SK-N-SH (cell line): ENCODE measurements around the gene NAT8L. TPM values are rescaled to one million over a fixed set of nuclear protein-coding genes. Genes with fewer than 3 reads are reported as not detected.

Experiments
- CTCF ChIA-PET: fragments of 300-600, 350-600 bp; formaldehyde crosslinking; extraction: SDS; loops from one replicate; lab custom pipeline; 2021; lab: Yijun Ruan, JAX
- POLR2A ChIA-PET: fragments of 350-600 bp; sonication (Branson Sonifier 250); formaldehyde crosslinking; extraction: SDS; loops from one replicate; lab custom pipeline; 2020; ENCODE audit warnings: antibody characterized with exemption, inconsistent platforms; lab: Yijun Ruan, JAX
- DNase-seq: peaks from one replicate; pipeline ENCODE4 v3.0.0; 2012
- H2AFZ ChIP-seq: fragments of 200-600 bp; sonication (generic); 2 replicates; pipeline ENCODE4 v1.8.1; 2016; ENCODE audit warnings: antibody characterized with exemption, mild to moderate bottlenecking, low read depth
- H3F3A ChIP-seq: fragments of 200-600 bp; sonication (generic); replicated peaks from 2 replicates; pipeline ENCODE3; 2016; ENCODE audit warnings: antibody characterized with exemption, mild to moderate bottlenecking; ENCODE audit not compliant: insufficient read depth
- H3K27ac ChIP-seq, 2 experiments: fragments of 200-500 bp in 1 of 2; fragments of 200-600 bp in 1 of 2; sonication (Bioruptor generic) in 1 of 2; sonication (generic), shearing (Covaris generic) in 1 of 2; 2 replicates each; pipeline versions ENCODE4 v1.5.1 to v1.6.1; 2014 to 2016; ENCODE audit warnings: low read depth in 2 of 2, inconsistent platforms in 1 of 2, low read length in 1 of 2, mild to moderate bottlenecking in 1 of 2, mixed read lengths in 1 of 2
- H3K27me3 ChIP-seq: fragments of 200-600 bp; sonication (generic), shearing (Covaris generic); 2 replicates; pipeline ENCODE4 v1.6.1; 2016; ENCODE audit warnings: mixed run types; ENCODE audit not compliant: insufficient read depth
- H3K36me3 ChIP-seq, 2 experiments: fragments of 200-500 bp in 1 of 2; fragments of 200-600 bp in 1 of 2; sonication (Bioruptor generic) in 1 of 2; sonication (generic) in 1 of 2; replicated peaks in 1 of 2; 2 replicates each; pipeline versions ENCODE3 to v1.5.1; 2014 to 2016; ENCODE audit warnings: low read length in 1 of 2, mild to moderate bottlenecking in 1 of 2; ENCODE audit not compliant: insufficient read depth in 2 of 2, control insufficient read depth in 1 of 2
- H3K4me1 ChIP-seq, 2 experiments: fragments of 200-500 bp in 1 of 2; fragments of 200-600 bp in 1 of 2; sonication (Bioruptor generic) in 1 of 2; sonication (generic), shearing (Covaris generic) in 1 of 2; 2 replicates each; pipeline versions ENCODE4 v1.5.1 to v1.6.1; 2014 to 2016; ENCODE audit warnings: low read depth in 1 of 2, low read length in 1 of 2, mixed run types in 1 of 2; ENCODE audit not compliant: insufficient read depth in 2 of 2, control insufficient read depth in 1 of 2
- H3K4me2 ChIP-seq: fragments of 200-600 bp; sonication (generic), shearing (Covaris generic); 2 replicates; pipeline ENCODE4 v1.6.1; 2017; ENCODE audit warnings: mixed run types
- H3K4me3 ChIP-seq, 2 experiments: fragments of 200-500 bp in 1 of 2; fragments of 200-600 bp in 1 of 2; sonication (Bioruptor generic) in 1 of 2; sonication (generic), shearing (Covaris generic) in 1 of 2; 2 replicates each; pipeline versions ENCODE4 v1.5.1 to v1.8.1; 2014 to 2016; ENCODE audit warnings: low read depth in 2 of 2, inconsistent platforms in 1 of 2, low read length in 1 of 2, mild to moderate bottlenecking in 1 of 2, mixed read lengths in 1 of 2, moderate library complexity in 1 of 2
- H3K79me2 ChIP-seq: fragments of 200-600 bp; sonication (generic); 2 replicates; pipeline ENCODE4 v1.8.1; 2017; ENCODE audit warnings: mild to moderate bottlenecking; ENCODE audit not compliant: insufficient read depth
- H3K9ac ChIP-seq: fragments of 200-600 bp; sonication (generic); 2 replicates; pipeline ENCODE4 v1.6.1; 2017; ENCODE audit warnings: mixed run types
- H3K9me2 ChIP-seq: fragments of 200-600 bp; sonication (generic); 2 replicates; pipeline ENCODE4 v1.6.1; 2017; ENCODE audit warnings: mixed run types
- H3K9me3 ChIP-seq: fragments of 200-600 bp; sonication (generic); 2 replicates; pipeline ENCODE4 v1.6.1; 2017; ENCODE audit warnings: mixed run types, mild to moderate bottlenecking, moderate library complexity
- H4K20me1 ChIP-seq: fragments of 200-600 bp; sonication (generic); 2 replicates; pipeline ENCODE4 v1.6.1; 2017; ENCODE audit warnings: mild to moderate bottlenecking, mixed run types; ENCODE audit not compliant: insufficient read depth
- CHD2 ChIP-seq: fragments of 150-350 bp; IDR thresholded peaks from 2 replicates; pipeline ENCODE4 v1.6.1; 2018; ENCODE audit warnings: low read length; ENCODE audit not compliant: partially characterized antibody
- JUND ChIP-seq: IDR thresholded peaks from 2 replicates; pipeline ENCODE4 v1.4.0; 2012
- RAD21 ChIP-seq: IDR thresholded peaks from 2 replicates; pipeline ENCODE4 v1.6.1; 2012; ENCODE audit warnings: mild to moderate bottlenecking, low read length
- RFX5 ChIP-seq: IDR thresholded peaks from 2 replicates; pipeline ENCODE4 v1.6.1; 2012; ENCODE audit warnings: mild to moderate bottlenecking, improper control_type of control experiment, low read length
- RXRA ChIP-seq: IDR thresholded peaks from 2 replicates; pipeline ENCODE4 v1.4.0; 2012; ENCODE audit warnings: low read depth, mild to moderate bottlenecking, borderline replicate concordance
- SMC3 ChIP-seq: IDR thresholded peaks from 2 replicates; pipeline ENCODE4 v1.6.1; 2012; ENCODE audit warnings: low read depth, low read length, improper control_type of control experiment
- YY1 ChIP-seq: IDR thresholded peaks from 2 replicates; pipeline ENCODE4 v1.4.0; 2012; ENCODE audit warnings: low read depth, mild to moderate bottlenecking
- WGBS: methylation state at CpG from one replicate; pipeline ENCODE4 v1.1.6; 2017; ENCODE audit warnings: low lambda C conversion rate; 5-methylcytosine and 5-hydroxymethylcytosine counted together
- polyA plus RNA-seq, 3 experiments: library from polyadenylated mRNA; depleted of rRNA; stranded (reverse); fragments of >200 nt; gene quantifications; 2 replicates each; pipeline ENCODE4 v1.2.3, GENCODE V29; 2012
- TF ChIP-seq, protein P1 (sequence below): IDR thresholded peaks from 2 replicates; pipeline ENCODE4 v1.6.1; 2012; ENCODE audit warnings: mild to moderate bottlenecking, low read depth, low read length, moderate library complexity
- TF ChIP-seq, protein P2 (sequence below): IDR thresholded peaks from 2 replicates; pipeline ENCODE4 v1.4.0; 2012; ENCODE audit warnings: low read depth, borderline replicate concordance
- TF ChIP-seq, protein P3 (sequence below): IDR thresholded peaks from 2 replicates; pipeline ENCODE4 v1.4.0; 2012; ENCODE audit warnings: low read depth

NAT8L gene
- polyA plus RNA-seq, 1 of the 3 experiments (the other 2 are of a cell fraction): 0.43 TPM

DNA sequence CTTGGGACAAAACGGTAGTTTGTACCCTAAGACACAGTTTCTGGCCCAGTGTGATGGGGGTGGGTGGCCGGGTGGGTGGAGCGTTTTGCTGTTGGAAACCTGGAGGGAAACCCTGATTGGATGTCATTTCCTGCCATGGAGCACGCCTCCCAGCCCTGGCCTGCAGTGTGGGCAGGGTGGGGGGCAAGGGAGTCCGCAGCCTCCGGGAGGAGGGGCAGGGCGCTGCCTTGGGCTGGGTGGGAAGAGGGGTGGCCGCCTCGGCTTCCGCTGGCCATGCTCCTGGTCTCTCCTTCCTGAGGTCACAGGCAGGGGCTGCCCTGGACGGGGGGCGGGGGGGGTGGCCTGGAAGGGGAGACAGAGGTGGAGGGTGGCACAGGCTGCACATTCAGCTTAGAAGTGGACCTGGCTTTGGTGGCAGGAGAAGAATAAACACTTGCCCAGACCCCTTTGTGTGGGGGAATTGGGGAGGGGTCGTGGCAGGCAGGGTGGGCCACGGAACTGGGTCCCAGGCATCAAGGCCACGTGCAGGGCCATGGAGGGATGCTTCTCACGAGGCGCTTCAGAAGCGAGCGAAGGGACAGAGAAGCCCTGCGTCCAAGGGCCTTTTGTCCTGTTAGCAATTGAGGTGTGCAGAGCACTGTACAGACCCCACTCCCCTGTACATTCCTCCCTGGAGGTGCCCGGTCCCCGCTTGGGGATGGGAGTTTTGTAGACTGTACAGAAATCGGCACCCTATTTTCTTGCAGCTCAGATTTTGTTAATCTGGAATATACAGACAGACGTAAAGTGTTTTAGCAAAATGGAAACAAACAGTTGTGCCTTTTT is 6.2 kb downstream of the NAT8L start (continued):
- TF ChIP-seq, protein P1, sequence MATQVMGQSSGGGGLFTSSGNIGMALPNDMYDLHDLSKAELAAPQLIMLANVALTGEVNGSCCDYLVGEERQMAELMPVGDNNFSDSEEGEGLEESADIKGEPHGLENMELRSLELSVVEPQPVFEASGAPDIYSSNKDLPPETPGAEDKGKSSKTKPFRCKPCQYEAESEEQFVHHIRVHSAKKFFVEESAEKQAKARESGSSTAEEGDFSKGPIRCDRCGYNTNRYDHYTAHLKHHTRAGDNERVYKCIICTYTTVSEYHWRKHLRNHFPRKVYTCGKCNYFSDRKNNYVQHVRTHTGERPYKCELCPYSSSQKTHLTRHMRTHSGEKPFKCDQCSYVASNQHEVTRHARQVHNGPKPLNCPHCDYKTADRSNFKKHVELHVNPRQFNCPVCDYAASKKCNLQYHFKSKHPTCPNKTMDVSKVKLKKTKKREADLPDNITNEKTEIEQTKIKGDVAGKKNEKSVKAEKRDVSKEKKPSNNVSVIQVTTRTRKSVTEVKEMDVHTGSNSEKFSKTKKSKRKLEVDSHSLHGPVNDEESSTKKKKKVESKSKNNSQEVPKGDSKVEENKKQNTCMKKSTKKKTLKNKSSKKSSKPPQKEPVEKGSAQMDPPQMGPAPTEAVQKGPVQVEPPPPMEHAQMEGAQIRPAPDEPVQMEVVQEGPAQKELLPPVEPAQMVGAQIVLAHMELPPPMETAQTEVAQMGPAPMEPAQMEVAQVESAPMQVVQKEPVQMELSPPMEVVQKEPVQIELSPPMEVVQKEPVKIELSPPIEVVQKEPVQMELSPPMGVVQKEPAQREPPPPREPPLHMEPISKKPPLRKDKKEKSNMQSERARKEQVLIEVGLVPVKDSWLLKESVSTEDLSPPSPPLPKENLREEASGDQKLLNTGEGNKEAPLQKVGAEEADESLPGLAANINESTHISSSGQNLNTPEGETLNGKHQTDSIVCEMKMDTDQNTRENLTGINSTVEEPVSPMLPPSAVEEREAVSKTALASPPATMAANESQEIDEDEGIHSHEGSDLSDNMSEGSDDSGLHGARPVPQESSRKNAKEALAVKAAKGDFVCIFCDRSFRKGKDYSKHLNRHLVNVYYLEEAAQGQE: no peak
- TF ChIP-seq RXRA (no peak), RFX5 (no peak)
- TF ChIP-seq, protein P2, sequence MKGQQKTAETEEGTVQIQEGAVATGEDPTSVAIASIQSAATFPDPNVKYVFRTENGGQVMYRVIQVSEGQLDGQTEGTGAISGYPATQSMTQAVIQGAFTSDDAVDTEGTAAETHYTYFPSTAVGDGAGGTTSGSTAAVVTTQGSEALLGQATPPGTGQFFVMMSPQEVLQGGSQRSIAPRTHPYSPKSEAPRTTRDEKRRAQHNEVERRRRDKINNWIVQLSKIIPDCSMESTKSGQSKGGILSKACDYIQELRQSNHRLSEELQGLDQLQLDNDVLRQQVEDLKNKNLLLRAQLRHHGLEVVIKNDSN: no peak

DNA sequence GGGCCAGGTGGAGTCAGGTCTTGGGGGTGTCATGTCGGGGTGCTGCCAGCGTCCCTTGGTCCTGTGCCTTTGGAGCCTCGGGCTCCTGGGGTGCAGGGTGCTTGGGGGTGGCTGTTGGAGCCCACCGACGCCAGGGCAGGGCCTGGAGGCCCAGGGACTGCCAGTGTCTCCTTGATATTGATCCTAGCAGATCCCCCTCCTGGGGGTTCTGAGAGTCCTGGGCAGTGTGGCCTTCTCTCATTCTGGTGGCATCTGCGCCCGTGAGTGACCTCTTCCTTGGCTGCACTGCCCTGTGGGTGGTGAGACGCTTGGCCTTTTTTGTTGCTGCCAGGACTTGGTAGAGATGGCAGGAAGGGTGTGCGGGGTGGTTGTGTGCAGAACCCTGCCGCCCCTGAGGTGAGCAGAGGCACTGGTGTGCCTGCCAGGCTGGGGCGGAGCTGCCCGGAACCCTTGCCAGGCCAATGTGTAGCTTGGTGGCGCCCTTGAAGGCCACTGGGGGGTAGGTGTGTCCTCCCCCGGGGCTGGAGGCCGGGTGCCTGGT is 7.0 kb downstream of the NAT8L start:
- H3K9me3 ChIP-seq: no peaks in the 10 kb centered on the region
- H3K27ac ChIP-seq: no peak overlapping the region
- no peaks in the 10 kb centered on the region for H3K36me3 ChIP-seq
- TF ChIP-seq, protein P3, sequence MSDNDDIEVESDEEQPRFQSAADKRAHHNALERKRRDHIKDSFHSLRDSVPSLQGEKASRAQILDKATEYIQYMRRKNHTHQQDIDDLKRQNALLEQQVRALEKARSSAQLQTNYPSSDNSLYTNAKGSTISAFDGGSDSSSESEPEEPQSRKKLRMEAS: no peak
- no peak for TF ChIP-seq CHD2
- TF ChIP-seq YY1: no peak
- no peak for TF ChIP-seq RAD21
- no peak for TF ChIP-seq JUND
- TF ChIP-seq SMC3: no peak
- H2AFZ ChIP-seq: no peak overlapping the region
- no peaks in the 10 kb centered on the region for H3K79me2 ChIP-seq
- peaks cover 0 to 15% of the 10 kb centered on the region in 2 experiments; a peak in 1 of 4 replicates for H3K4me1 ChIP-seq
- no peak overlapping the region for H3K9ac ChIP-seq
- H3K4me2 ChIP-seq: no peak overlapping the region
- peak; percentile 46 for DNase-seq
- H3K4me3 ChIP-seq: no peak overlapping the region
- H3F3A ChIP-seq: no peaks in the 10 kb centered on the region
- WGBS: 79% methylated on average over 11 of the region's 15 CpGs
- CTCF ChIA-PET: interaction anchor here (0.6 kb wide), 1 partner anchor 319 kb away, joined by 4 read pairs; no protein-coding TSS in a partner anchor
- H3K27me3 ChIP-seq: no peaks in the 10 kb centered on the region
- no peaks in the 10 kb centered on the region for H4K20me1 ChIP-seq
- no peaks in the 10 kb centered on the region for H3K9me2 ChIP-seq
- POLR2A ChIA-PET: no interaction called here
